Esophagus muscularis mucosa (tissue), 4 donors: ENCODE data around the gene STMN3. TPM values are rescaled to one million over a fixed set of nuclear protein-coding genes. Genes with fewer than 3 reads are reported as not detected.

ENCODE experiments used
- DNase-seq: peaks from one replicate; pipeline ENCODE4 v3.0.0-alpha.2; 2017; ENCODE audit errors: extremely low spot score
- H3K27ac ChIP-seq, 4 donors: fragments of 200-600 bp; sonication (generic); replicated peaks in 1 of 4; 1 replicate in 3 of 4; 2 replicates in 1 of 4; pipeline ENCODE4 v1.5.1; 2016 to 2019; ENCODE audit warnings: mild to moderate bottlenecking in 1 of 4
- H3K27me3 ChIP-seq, 4 donors: fragments of 200-600 bp; sonication (generic); one replicate each; pipeline versions ENCODE4 v1.5.1 to v1.6.0; 2016 to 2019
- H3K36me3 ChIP-seq, 4 donors: fragments of 200-600 bp; sonication (generic); one replicate each; pipeline ENCODE4 v1.5.1; 2016 to 2019
- H3K4me1 ChIP-seq, 4 donors: fragments of 200-600 bp; sonication (generic); one replicate each; pipeline ENCODE4 v1.5.1; 2016 to 2019
- H3K4me3 ChIP-seq, 4 donors: fragments of 200-600 bp; sonication (generic); 1 replicate in 2 of 4; 2 replicates in 2 of 4; pipeline ENCODE4 v1.5.1; 2016 to 2019; ENCODE audit warnings: mild to moderate bottlenecking in 4 of 4, moderate library complexity in 1 of 4
- H3K9me3 ChIP-seq, 4 donors: fragments of 200-600 bp; sonication (generic); 1 replicate in 3 of 4; 2 replicates in 1 of 4; pipeline ENCODE4 v1.5.1; 2016 to 2019
- CTCF ChIP-seq, 3 experiments: fragments of 200-600 bp in 2 of 3; fragments of 450-650 bp in 1 of 3; sonication (generic) in 2 of 3; IDR thresholded peaks; one replicate each; pipeline ENCODE4 v1.5.1; 2017 to 2019; ENCODE audit warnings: antibody characterized with exemption in 3 of 3, mild to moderate bottlenecking in 2 of 3, moderate library complexity in 1 of 3
- EP300 ChIP-seq: sonication (generic); formaldehyde crosslinking; IDR thresholded peaks from one replicate; pipeline ENCODE4 v1.6.1; 2017; ENCODE audit warnings: antibody characterized with exemption
- POLR2A ChIP-seq: fragments of 450-650 bp; IDR thresholded peaks from one replicate; pipeline ENCODE4 v1.6.1; 2017; ENCODE audit warnings: antibody characterized with exemption, moderate library complexity, mild to moderate bottlenecking, low read depth
- POLR2AphosphoS5 ChIP-seq, 2 donors: sonication (generic); formaldehyde crosslinking; IDR thresholded peaks; one replicate each; pipeline ENCODE4 v1.6.1; 2017; ENCODE audit warnings: antibody characterized with exemption in 2 of 2
- WGBS: methylation state at CpG from one replicate; pipeline ENCODE4 v1.1.5; 2018; 5-methylcytosine and 5-hydroxymethylcytosine counted together
- intact Hi-C: fragments of 100-400 bp; cut with DNase I; formaldehyde crosslinking; loops from one replicate; pipeline ENCODE4 v1.15.1; 2023
- total RNA-seq, 4 donors: library from RNA; depleted of rRNA; stranded (reverse); fragments of >200 nt; gene quantifications; one replicate each; pipeline versions ENCODE4 v1.1.0 to v1.2.1, GENCODE V29; 2016

Gene STMN3
- total RNA-seq, 4 donors from 2014 or later = 13.3 to 47.4 (median 28.9) TPM

- intact Hi-C loops = no loop called here
- H3K4me3 ChIP-seq = no peak overlapping the region
- TF ChIP-seq POLR2AphosphoS5 (IDR thresholded peaks at IDR 0.05) = peak; percentile 68 to 75
- no peak for TF ChIP-seq EP300
- peak overlapping the region; percentile 72 to 78 (median 78) for H3K27ac ChIP-seq
- peaks cover 47 to 50% (median 49%) of the 10 kb centered on the region in 4 donors for H3K4me1 ChIP-seq
- 44% methylated on average over 16 of the region's 22 CpGs for WGBS
- no peaks in the 10 kb centered on the region for H3K9me3 ChIP-seq
- H3K36me3 ChIP-seq = peaks cover 0 to 31% (median 31%) of the 10 kb centered on the region in 4 donors
- no peak for DNase-seq
- H3K27me3 ChIP-seq = no peaks in the 10 kb centered on the region
Observed at GRCh38 chr20:63682384-63683139, 29.3 kb upstream of the STMN3 start.

- Histone ChIP-seq H3K36me3 (peaks cover 4 to 39% (median 38%) of the 10 kb centered on the region in 4 donors), H3K27ac (peak overlapping the region; percentile 72 to 78 (median 78)), H3K9me3 (no peaks in the 10 kb centered on the region), H3K27me3 (no peaks in the 10 kb centered on the region), H3K4me3 (no peak overlapping the region), H3K4me1 (peaks cover 39 to 42% (median 40%) of the 10 kb centered on the region in 4 donors)
- WGBS = 100% methylated on average over 1 of the region's 13 CpGs
- intact Hi-C loops = no loop called here
- no peak for DNase-seq
- TF ChIP-seq POLR2A (no peak), CTCF (IDR thresholded peaks at IDR 0.05) (no peak), POLR2AphosphoS5 (IDR thresholded peaks at IDR 0.05) (no peak), EP300 (no peak)
Observed at GRCh38 chr20:63681609-63682142, 28.5 kb upstream of the STMN3 start.

GRCh38 chr20:63680857-63681608, 27.8 kb upstream of the STMN3 start:
- 100% methylated on average over 3 of the region's 23 CpGs for WGBS

GRCh38 chr20:63680427-63680826, 27.2 kb upstream of the STMN3 start:
- TF ChIP-seq CTCF (IDR thresholded peaks at IDR 0.05) (no peak), POLR2A (no peak), EP300 (no peak), POLR2AphosphoS5 (IDR thresholded peaks at IDR 0.05) (no peak)
- Histone ChIP-seq H3K27ac (no peak overlapping the region), H3K36me3 (peaks cover 14 to 52% (median 50%) of the 10 kb centered on the region in 4 donors), H3K4me1 (peaks cover 26 to 29% (median 28%) of the 10 kb centered on the region in 4 donors), H3K9me3 (no peaks in the 10 kb centered on the region), H3K27me3 (no peaks in the 10 kb centered on the region), H3K4me3 (no peak overlapping the region)
- whole genome bisulfite sequencing = 94% methylated on average over 10 of the region's 13 CpGs
- intact Hi-C loops = no loop called here
- no peak for DNase-seq

More at GRCh38 chr20:63680857-63681608, 27.8 kb upstream of the STMN3 start:
- H3K27ac ChIP-seq = peak overlapping the region; percentile 72 to 78 (median 78)
- DNase-seq = no peak
- no peaks in the 10 kb centered on the region for H3K27me3 ChIP-seq
- peaks cover 8 to 46% (median 44%) of the 10 kb centered on the region in 4 donors for H3K36me3 ChIP-seq
- TF ChIP-seq POLR2A (no peak), EP300 (no peak), POLR2AphosphoS5 (IDR thresholded peaks at IDR 0.05) (no peak), CTCF (IDR thresholded peaks at IDR 0.05) (no peak)
- H3K9me3 ChIP-seq = no peaks in the 10 kb centered on the region
- peaks cover 32 to 35% (median 34%) of the 10 kb centered on the region in 4 donors for H3K4me1 ChIP-seq
- no peak overlapping the region for H3K4me3 ChIP-seq
- intact Hi-C loops = no loop called here
